ENCODE data around the gene CTNNA1. TPM values are rescaled to one million over a fixed set of nuclear protein-coding genes. Genes with fewer than 3 reads are reported as not detected.

CTNNA1 gene
- total RNA-seq, 3 donors from 2014 or later: 347 to 457 (median 380) TPM

- DNase-seq: no peak
- ATAC-seq: no peak
- Histone ChIP-seq H3K9me3 (no peaks in the 10 kb centered on the region), H3K36me3 (ENCODE audit: low read depth) (no peaks in the 10 kb centered on the region), H3K4me1 (ENCODE audit: low read depth) (no peaks in the 10 kb centered on the region), H3K4me3 (no peak overlapping the region)
- intact Hi-C loops (cut with DNase I, micrococcal nuclease): no loop called here
- TF ChIP-seq CTCF (IDR thresholded peaks at IDR 0.05): no peak
These were observed 225.4 kb downstream of the CTNNA1 start for GRCh38 chr5:138978581-138978980.

- H3K4me1 ChIP-seq (ENCODE audit: low read depth): no peaks in the 10 kb centered on the region
These were observed 226.6 kb downstream of the CTNNA1 start for GRCh38 chr5:138979684-138980280.

GRCh38 chr5:138980441-138980840 lies 227.2 kb downstream of the CTNNA1 start:
- intact Hi-C loops (cut with DNase I, micrococcal nuclease): no loop called here
- ATAC-seq (no peak), DNase-seq (no peak)
- Histone ChIP-seq H3K4me3 (no peak overlapping the region), H3K4me1 (ENCODE audit: low read depth) (no peaks in the 10 kb centered on the region), H3K9me3 (no peaks in the 10 kb centered on the region), H3K36me3 (ENCODE audit: low read depth) (no peaks in the 10 kb centered on the region)
- TF ChIP-seq CTCF (IDR thresholded peaks at IDR 0.05): no peak

More at GRCh38 chr5:138979684-138980280, 226.6 kb downstream of the CTNNA1 start:
- DNase-seq (no peak), ATAC-seq (no peak)
- no peaks in the 10 kb centered on the region for H3K36me3 ChIP-seq (ENCODE audit: low read depth)
- no peak overlapping the region for H3K4me3 ChIP-seq
- no peaks in the 10 kb centered on the region for H3K9me3 ChIP-seq
- no peak for TF ChIP-seq CTCF (IDR thresholded peaks at IDR 0.05)
- intact Hi-C loops (cut with DNase I, micrococcal nuclease): no loop called here

- Histone ChIP-seq H3K4me3 (no peak overlapping the region), H3K9me3 (no peaks in the 10 kb centered on the region), H3K36me3 (ENCODE audit: low read depth) (no peaks in the 10 kb centered on the region), H3K4me1 (ENCODE audit: low read depth) (no peaks in the 10 kb centered on the region)
- intact Hi-C loops (cut with DNase I, micrococcal nuclease): no loop called here
- no peak for TF ChIP-seq CTCF (IDR thresholded peaks at IDR 0.05)
- DNase-seq: no peak
- ATAC-seq: no peak
These were observed 227.9 kb downstream of the CTNNA1 start for GRCh38 chr5:138981131-138981530.

GRCh38 chr5:138981586-138981985 lies 228.4 kb downstream of the CTNNA1 start:
- Histone ChIP-seq H3K4me3 (no peak overlapping the region), H3K4me1 (ENCODE audit: low read depth) (no peaks in the 10 kb centered on the region), H3K9me3 (no peaks in the 10 kb centered on the region), H3K36me3 (ENCODE audit: low read depth) (no peaks in the 10 kb centered on the region)
- intact Hi-C loops (cut with DNase I, micrococcal nuclease): no loop called here
- TF ChIP-seq CTCF (IDR thresholded peaks at IDR 0.05): no peak
- ATAC-seq: no peak
- no peak for DNase-seq

GRCh38 chr5:138983984-138984383 lies 230.8 kb downstream of the CTNNA1 start:
- H3K36me3 ChIP-seq (ENCODE audit: low read depth): no peaks in the 10 kb centered on the region
- H3K4me1 ChIP-seq (ENCODE audit: low read depth): no peaks in the 10 kb centered on the region
- H3K4me3 ChIP-seq: no peak overlapping the region
- DNase-seq (no peak), ATAC-seq (no peak)
- intact Hi-C loops (cut with DNase I, micrococcal nuclease): no loop called here
- H3K9me3 ChIP-seq: no peaks in the 10 kb centered on the region
- no peak for TF ChIP-seq CTCF (IDR thresholded peaks at IDR 0.05)

All from mucosa of descending colon (tissue), 3 donors.